CD14-positive monocyte (primary cell): Measurements from ENCODE around the gene HMCN1. TPM values are rescaled to one million over a fixed set of nuclear protein-coding genes. Genes with fewer than 3 reads are reported as not detected.

Source experiments
- DNase-seq, 3 donors: peaks; one replicate each; pipeline ENCODE4 v3.0.0-alpha.2; 2011 to 2022
- H2AFZ ChIP-seq: 2 replicates; pipeline ENCODE4 v1.6.0; 2012; ENCODE audit warnings: mild to moderate bottlenecking, low read depth, low read length, inconsistent platforms; ENCODE audit not compliant: insufficient read depth, poor library complexity, severe bottlenecking
- H3K27ac ChIP-seq, 2 donors: 1 replicate in 1 of 2; 2 replicates in 1 of 2; pipeline ENCODE4 v1.5.1; 2012 to 2013; ENCODE audit warnings: low read length in 2 of 2, control low read depth in 1 of 2, inconsistent platforms in 1 of 2, low read depth in 1 of 2, mild to moderate bottlenecking in 1 of 2
- H3K27me3 ChIP-seq, 2 donors: one replicate each; pipeline versions ENCODE4 v1.6.0 to v1.6.1; 2011 to 2013; ENCODE audit warnings: low read length in 2 of 2; ENCODE audit not compliant: control insufficient read depth in 2 of 2, insufficient read depth in 2 of 2
- H3K36me3 ChIP-seq, 2 donors: replicated peaks in 1 of 2; 1 replicate in 1 of 2; 2 replicates in 1 of 2; pipeline versions ENCODE4 v1.5.1 to v1.6.1; 2012 to 2013; ENCODE audit warnings: low read length in 2 of 2, control low read depth in 1 of 2, inconsistent platforms in 1 of 2, mild to moderate bottlenecking in 1 of 2; ENCODE audit not compliant: insufficient read depth in 2 of 2, control insufficient read depth in 1 of 2
- H3K4me1 ChIP-seq, 2 donors: 1 replicate in 1 of 2; 2 replicates in 1 of 2; pipeline versions ENCODE4 v1.5.1 to v1.6.1; 2012 to 2013; ENCODE audit warnings: low read length in 2 of 2, control low read depth in 1 of 2, inconsistent platforms in 1 of 2, mild to moderate bottlenecking in 1 of 2, moderate library complexity in 1 of 2; ENCODE audit not compliant: insufficient read depth in 2 of 2, control insufficient read depth in 1 of 2
- H3K4me2 ChIP-seq: replicated peaks from 2 replicates; pipeline ENCODE3; 2012; ENCODE audit warnings: low read length, moderate library complexity, mild to moderate bottlenecking; ENCODE audit not compliant: poor library complexity, severe bottlenecking; ENCODE audit errors: extremely low read depth
- H3K4me3 ChIP-seq, 3 experiments: fragments of 200-600 bp in 1 of 3; sonication (generic) in 1 of 3; replicated peaks in 1 of 3; 1 replicate in 2 of 3; 2 replicates in 1 of 3; pipeline ENCODE4 v1.5.1; 2011 to 2013; ENCODE audit warnings: low read length in 3 of 3, mild to moderate bottlenecking in 3 of 3, control low read depth in 2 of 3, low read depth in 2 of 3, inconsistent platforms in 1 of 3, moderate library complexity in 1 of 3
- H3K79me2 ChIP-seq: 2 replicates; pipeline ENCODE4 v1.6.0; 2012; ENCODE audit warnings: mild to moderate bottlenecking, control low read depth, inconsistent platforms, low read length, moderate library complexity; ENCODE audit not compliant: insufficient read depth
- H3K9ac ChIP-seq: 2 replicates; pipeline ENCODE4 v1.6.0; 2017; ENCODE audit warnings: low read length, mild to moderate bottlenecking; ENCODE audit not compliant: insufficient read depth, poor library complexity, severe bottlenecking
- H3K9me3 ChIP-seq, 2 donors: replicated peaks in 1 of 2; 1 replicate in 1 of 2; 2 replicates in 1 of 2; pipeline versions ENCODE4 v1.5.1 to v1.6.1; 2012 to 2013; ENCODE audit warnings: low read length in 2 of 2, control low read depth in 1 of 2; ENCODE audit not compliant: control insufficient read depth in 1 of 2, insufficient read depth in 1 of 2
- H4K20me1 ChIP-seq: 2 replicates; pipeline ENCODE4 v1.6.0; 2012; ENCODE audit warnings: mild to moderate bottlenecking, low read length, control low read depth, moderate library complexity; ENCODE audit not compliant: insufficient read depth
- H3K27ac Mint-ChIP-seq, 7 donors: one replicate each; pipeline ENCODE4 v1.8.0; 2020; ENCODE audit warnings: mild to moderate bottlenecking in 7 of 7, mixed read lengths in 7 of 7, moderate library complexity in 6 of 7, inconsistent platforms in 2 of 7
- H3K27me3 Mint-ChIP-seq, 3 donors: one replicate each; pipeline ENCODE4 v1.8.0; 2021 to 2022; ENCODE audit warnings: low read depth in 3 of 3, mild to moderate bottlenecking in 3 of 3, mixed read lengths in 3 of 3, moderate library complexity in 3 of 3, inconsistent platforms in 1 of 3
- H3K36me3 Mint-ChIP-seq, 2 donors: one replicate each; pipeline ENCODE4 v1.8.0; 2020; ENCODE audit warnings: mixed read lengths in 2 of 2, inconsistent platforms in 1 of 2, mild to moderate bottlenecking in 1 of 2
- H3K4me1 Mint-ChIP-seq: one replicate; pipeline ENCODE4 v1.8.0; 2020; ENCODE audit warnings: mild to moderate bottlenecking, mixed read lengths
- H3K4me3 Mint-ChIP-seq, 2 donors: one replicate each; pipeline ENCODE4 v1.8.0; 2020; ENCODE audit warnings: mild to moderate bottlenecking in 2 of 2, mixed read lengths in 2 of 2, moderate library complexity in 1 of 2
- H3K9me3 Mint-ChIP-seq, 7 donors: one replicate each; pipeline ENCODE4 v1.8.0; 2020 to 2022; ENCODE audit warnings: mixed read lengths in 7 of 7, mild to moderate bottlenecking in 6 of 7, moderate library complexity in 6 of 7, inconsistent platforms in 2 of 7
- CTCF ChIP-seq: fragments of 200-600 bp; IDR thresholded peaks from one replicate; pipeline ENCODE4 v1.8.0; 2022; ENCODE audit warnings: antibody characterized with exemption, mild to moderate bottlenecking
- WGBS: methylation state at CpG from one replicate; pipeline ENCODE4 v1.1.5; 2013; ENCODE audit warnings: missing lambda C conversion rate; ENCODE audit not compliant: insufficient coverage; 5-methylcytosine and 5-hydroxymethylcytosine counted together
- intact Hi-C, 2 donors: fragments of 100-400 bp; cut with micrococcal nuclease; formaldehyde crosslinking; loops; one replicate each; pipeline versions ENCODE4 v1.15.0 to v1.15.1; 2023
- polyA plus RNA-seq, 3 donors: library from polyadenylated mRNA; depleted of rRNA in 1 of 3; unstranded in 2 of 3; stranded (reverse) in 1 of 3; fragments of 300-500 nt in 2 of 3; fragments of >200 nt in 1 of 3; fragmentation: Illumina TruSeq in 2 of 3; gene quantifications; 1 replicate in 2 of 3; 2 replicates in 1 of 3; pipeline ENCODE4 v1.2.3, GENCODE V29; 2012 to 2021

HMCN1 gene
- polyA plus RNA-seq, 3 donors: not detected

- Mint-ChIP-seq H3K27me3 (peaks cover 0 to 2% (median 0%) of the 10 kb centered on the region in 3 donors), H3K4me1 (no peaks in the 10 kb centered on the region), H3K4me3 (no peak overlapping the region), H3K27ac (no peak overlapping the region), H3K9me3 (no peaks in the 10 kb centered on the region), H3K36me3 (no peaks in the 10 kb centered on the region)
- no peak for TF ChIP-seq CTCF
- H2AFZ ChIP-seq: no peak overlapping the region
- H3K79me2 ChIP-seq: no peaks in the 10 kb centered on the region
- no peak overlapping the region for H3K9ac ChIP-seq
- H3K4me3 ChIP-seq: no peak overlapping the region
- intact Hi-C loops: no loop called here
- no peak for DNase-seq
- H3K27ac ChIP-seq: no peak overlapping the region
- H3K27me3 ChIP-seq: no peaks in the 10 kb centered on the region
- no peaks in the 10 kb centered on the region for H3K4me1 ChIP-seq
- H3K9me3 ChIP-seq: no peaks in the 10 kb centered on the region
- H3K36me3 ChIP-seq: no peaks in the 10 kb centered on the region
- no peak overlapping the region for H3K4me2 ChIP-seq
- H4K20me1 ChIP-seq: no peaks in the 10 kb centered on the region
Observed at GRCh38 chr1:186091222-186091720, 357.1 kb downstream of the HMCN1 start.

GRCh38 chr1:186093437-186093836, 359.2 kb downstream of the HMCN1 start:
- H2AFZ ChIP-seq: no peak overlapping the region

More at GRCh38 chr1:186093437-186093836, 359.2 kb downstream of the HMCN1 start:
- Histone ChIP-seq H3K27me3 (no peaks in the 10 kb centered on the region), H3K4me3 (no peak overlapping the region), H3K9me3 (no peaks in the 10 kb centered on the region), H3K9ac (no peak overlapping the region), H3K36me3 (no peaks in the 10 kb centered on the region), H4K20me1 (no peaks in the 10 kb centered on the region), H3K27ac (no peak overlapping the region), H3K4me1 (no peaks in the 10 kb centered on the region), H3K79me2 (no peaks in the 10 kb centered on the region), H3K4me2 (no peak overlapping the region)
- TF ChIP-seq CTCF: no peak
- Mint-ChIP-seq H3K27ac (peak overlapping the region in 1 of 7 donors; percentile 5), H3K36me3 (no peaks in the 10 kb centered on the region), H3K27me3 (no peaks in the 10 kb centered on the region), H3K4me1 (no peaks in the 10 kb centered on the region), H3K9me3 (no peaks in the 10 kb centered on the region), H3K4me3 (no peak overlapping the region)
- DNase-seq: no peak
- intact Hi-C loops: no loop called here
- WGBS: no CpG with 5 or more reads among the region's 2 CpGs
